Natural killer cell (primary cell): ENCODE data around the gene ANTXRL. TPM values are rescaled to one million over a fixed set of nuclear protein-coding genes. Genes with fewer than 3 reads are reported as not detected.
"Not testable (repeated sequence)": the region's sequence is repeated elsewhere in the genome, so short reads cannot be mapped to it uniquely, and the experiment has no call there.

Source experiments
- ATAC-seq, 3 donors: fragments of 150-1000 bp in 2 of 3; fragments of 200-7000 bp in 1 of 3; cut with Tn5 transposase; 1 replicate in 1 of 3; 2 replicates in 2 of 3; pipeline ENCODE4 v1.10.0; 2021; ENCODE audit warnings: mild to moderate bottlenecking in 2 of 3, moderate library complexity in 2 of 3
- DNase-seq, 2 donors: peaks; one replicate each; pipeline versions ENCODE4 v3.0.0 to v3.0.0-alpha.2; 2013 to 2021; ENCODE audit warnings: mixed read lengths in 1 of 2
- H3K27ac ChIP-seq: one replicate; pipeline ENCODE4 v1.5.1; 2013; ENCODE audit warnings: mild to moderate bottlenecking, low read length
- H3K27me3 ChIP-seq: one replicate; pipeline ENCODE4 v1.6.1; 2013; ENCODE audit warnings: low read length; ENCODE audit not compliant: control insufficient read depth, insufficient read depth
- H3K36me3 ChIP-seq: one replicate; pipeline ENCODE4 v1.6.1; 2013; ENCODE audit warnings: low read length; ENCODE audit not compliant: control insufficient read depth, insufficient read depth
- H3K4me1 ChIP-seq: one replicate; pipeline ENCODE4 v1.6.1; 2013; ENCODE audit warnings: low read length; ENCODE audit not compliant: control insufficient read depth, insufficient read depth
- H3K4me3 ChIP-seq: one replicate; pipeline ENCODE4 v1.5.1; 2013; ENCODE audit warnings: low read length
- H3K9me3 ChIP-seq: one replicate; pipeline ENCODE4 v1.6.1; 2013; ENCODE audit warnings: low read length; ENCODE audit not compliant: control insufficient read depth, insufficient read depth
- H3K27ac Mint-ChIP-seq, 2 donors: one replicate each; pipeline ENCODE4 v1.8.0; 2022; ENCODE audit warnings: mild to moderate bottlenecking in 2 of 2, mixed read lengths in 2 of 2, moderate library complexity in 1 of 2
- H3K27me3 Mint-ChIP-seq, 2 donors: one replicate each; pipeline ENCODE4 v1.8.0; 2022; ENCODE audit warnings: low read depth in 2 of 2, mixed read lengths in 2 of 2
- H3K36me3 Mint-ChIP-seq: one replicate; pipeline ENCODE4 v1.8.0; 2022; ENCODE audit warnings: mixed read lengths
- H3K4me1 Mint-ChIP-seq, 2 donors: one replicate each; pipeline ENCODE4 v1.8.0; 2022; ENCODE audit warnings: mixed read lengths in 2 of 2
- H3K4me3 Mint-ChIP-seq: one replicate; pipeline ENCODE4 v1.8.0; 2022; ENCODE audit warnings: mild to moderate bottlenecking, moderate library complexity, mixed read lengths
- H3K9me3 Mint-ChIP-seq, 2 donors: one replicate each; pipeline ENCODE4 v1.8.0; 2022; ENCODE audit warnings: mixed read lengths in 2 of 2
- WGBS: methylation state at CpG from one replicate; pipeline ENCODE4 v1.1.7; 2013; ENCODE audit warnings: missing lambda C conversion rate; ENCODE audit not compliant: insufficient coverage; 5-methylcytosine and 5-hydroxymethylcytosine counted together
- intact Hi-C: fragments of 100-400 bp; cut with micrococcal nuclease; formaldehyde crosslinking; loops from one replicate; pipeline ENCODE4 v1.14.2; 2022
- total RNA-seq, 4 donors: library from RNA; stranded (reverse); fragments of 120-200 nt in 1 of 4; gene quantifications; one replicate each; pipeline versions ENCODE4 v1.2.3 to v1.2.4, GENCODE V29; 2013 to 2022
- TF ChIP-seq, protein P1 (sequence below): fragments of 200-600 bp; IDR thresholded peaks from one replicate; pipeline ENCODE4 v1.8.0; 2022; ENCODE audit warnings: antibody characterized with exemption

The ANTXRL gene
- total RNA-seq, 3 donors from 2014 or later (not counting 1 experiment from before 2014, with no cell fraction given) = not detected

DNA sequence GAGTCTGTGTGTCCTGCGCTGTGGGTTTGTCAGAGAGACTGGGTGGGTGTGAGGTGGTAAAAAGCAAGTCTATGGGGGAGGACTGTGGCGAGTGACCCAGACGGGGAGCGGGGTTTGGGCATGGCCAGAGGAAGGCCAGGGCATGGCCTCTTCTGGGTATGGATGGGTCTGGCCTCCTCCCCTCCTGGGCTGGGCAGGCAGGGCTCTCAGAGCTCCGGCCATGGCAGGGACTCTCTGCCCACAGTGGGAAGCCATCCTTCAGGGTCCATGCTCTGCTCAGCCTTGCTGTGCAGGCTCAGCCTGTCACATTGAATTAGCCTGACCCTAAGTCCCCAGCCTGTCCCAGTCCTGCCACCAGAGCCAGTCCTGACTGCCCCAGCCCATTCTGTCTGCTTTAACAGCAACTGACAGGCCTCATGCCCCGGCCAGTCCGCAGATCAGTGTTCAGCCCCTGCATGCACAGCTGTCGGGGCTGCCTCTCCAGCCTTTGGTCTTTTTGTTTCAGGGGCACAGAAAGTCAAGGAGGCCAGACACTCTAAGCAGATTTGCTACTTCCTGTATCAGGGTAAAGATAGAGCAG, 7.9 kb downstream of the ANTXRL start:
- Histone ChIP-seq H3K27ac (no peak overlapping the region), H3K4me3 (no peak overlapping the region), H3K27me3 (no peaks in the 10 kb centered on the region), H3K9me3 (no peaks in the 10 kb centered on the region), H3K36me3 (no peaks in the 10 kb centered on the region), H3K4me1 (peaks cover 14% of the 10 kb centered on the region)
- intact Hi-C loops = no loop called here
- Mint-ChIP-seq H3K9me3 (no peaks in the 10 kb centered on the region), H3K4me1 (peaks cover 0 to 10% of the 10 kb centered on the region in 2 donors), H3K27ac (no peak overlapping the region), H3K4me3 (no peak overlapping the region), H3K36me3 (no peaks in the 10 kb centered on the region), H3K27me3 (peaks cover 14 to 16% of the 10 kb centered on the region in 2 donors)
- ATAC-seq (no peak), DNase-seq (no peak)
- WGBS = 97% methylated on average over 8 of the region's 8 CpGs
- TF ChIP-seq, protein P1, sequence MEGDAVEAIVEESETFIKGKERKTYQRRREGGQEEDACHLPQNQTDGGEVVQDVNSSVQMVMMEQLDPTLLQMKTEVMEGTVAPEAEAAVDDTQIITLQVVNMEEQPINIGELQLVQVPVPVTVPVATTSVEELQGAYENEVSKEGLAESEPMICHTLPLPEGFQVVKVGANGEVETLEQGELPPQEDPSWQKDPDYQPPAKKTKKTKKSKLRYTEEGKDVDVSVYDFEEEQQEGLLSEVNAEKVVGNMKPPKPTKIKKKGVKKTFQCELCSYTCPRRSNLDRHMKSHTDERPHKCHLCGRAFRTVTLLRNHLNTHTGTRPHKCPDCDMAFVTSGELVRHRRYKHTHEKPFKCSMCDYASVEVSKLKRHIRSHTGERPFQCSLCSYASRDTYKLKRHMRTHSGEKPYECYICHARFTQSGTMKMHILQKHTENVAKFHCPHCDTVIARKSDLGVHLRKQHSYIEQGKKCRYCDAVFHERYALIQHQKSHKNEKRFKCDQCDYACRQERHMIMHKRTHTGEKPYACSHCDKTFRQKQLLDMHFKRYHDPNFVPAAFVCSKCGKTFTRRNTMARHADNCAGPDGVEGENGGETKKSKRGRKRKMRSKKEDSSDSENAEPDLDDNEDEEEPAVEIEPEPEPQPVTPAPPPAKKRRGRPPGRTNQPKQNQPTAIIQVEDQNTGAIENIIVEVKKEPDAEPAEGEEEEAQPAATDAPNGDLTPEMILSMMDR = no peak

DNA sequence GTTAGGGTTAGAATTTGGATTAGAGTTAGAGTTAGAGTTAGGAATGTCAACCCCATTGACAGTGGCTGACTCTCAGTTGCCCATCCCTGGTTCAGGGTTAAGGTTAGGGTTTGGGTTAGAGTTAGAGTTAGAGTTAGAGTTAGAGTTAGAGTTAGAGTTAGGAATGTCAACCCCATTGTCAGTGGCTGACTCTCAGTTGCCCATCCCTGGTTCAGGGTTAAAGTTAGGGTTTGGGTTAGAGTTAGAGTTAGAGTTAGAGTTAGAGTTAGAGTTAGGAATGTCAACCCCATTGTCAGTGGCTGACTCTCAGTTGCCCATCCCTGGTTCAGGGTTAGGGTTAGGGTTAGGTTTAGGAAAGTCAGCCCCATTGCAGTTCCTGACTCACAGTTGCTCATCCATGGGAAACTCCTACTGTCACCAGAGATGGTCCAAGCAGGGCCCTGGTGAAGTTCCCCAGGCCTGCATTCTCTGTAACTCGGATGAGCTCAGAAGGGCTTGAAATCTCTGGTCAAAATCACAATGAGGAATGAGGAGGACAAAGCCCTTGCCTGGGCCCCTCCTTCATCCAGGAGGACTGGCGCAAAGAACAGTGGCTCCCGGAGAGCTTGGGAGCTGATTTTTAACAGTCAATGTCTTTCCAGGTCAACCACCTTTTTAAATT, 8.7 kb downstream of the ANTXRL start:
- H3K27me3 ChIP-seq, H3K36me3 ChIP-seq, H3K4me1 Mint-ChIP-seq, H3K27ac ChIP-seq, H3K4me3 Mint-ChIP-seq, H3K4me3 ChIP-seq, H3K36me3 Mint-ChIP-seq, ATAC-seq, intact Hi-C loops, H3K27ac Mint-ChIP-seq, H3K9me3 ChIP-seq, DNase-seq, H3K9me3 Mint-ChIP-seq: not testable (repeated sequence)
- 72% methylated on average over 3 of the region's 3 CpGs for WGBS
- peaks cover 11 to 15% of the 10 kb centered on the region in 2 donors for H3K27me3 Mint-ChIP-seq
- H3K4me1 ChIP-seq = peaks cover 20% of the 10 kb centered on the region

DNA sequence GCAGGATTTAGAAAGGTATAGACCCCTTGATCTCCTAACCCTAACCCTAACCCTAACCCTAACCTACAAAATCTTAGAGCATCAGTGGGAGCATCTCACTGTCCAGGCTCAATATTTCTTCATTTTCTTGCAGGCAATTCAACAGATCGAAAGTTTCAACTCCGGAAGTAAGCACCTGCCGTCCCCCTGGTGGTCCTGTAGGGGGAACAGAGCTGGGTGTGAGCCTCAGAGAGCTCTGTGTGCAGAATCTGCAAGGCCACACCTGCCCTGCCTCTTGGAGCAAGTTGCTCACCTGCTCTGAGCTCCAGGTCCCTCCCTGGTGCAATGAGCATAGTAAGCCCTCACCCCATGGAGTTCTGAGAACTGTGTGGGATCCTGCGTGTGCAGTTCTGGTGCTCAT, 9.3 kb downstream of the ANTXRL start:
- H3K27me3 ChIP-seq, H3K27ac Mint-ChIP-seq, H3K9me3 ChIP-seq, ATAC-seq, H3K36me3 Mint-ChIP-seq, H3K4me3 ChIP-seq, DNase-seq, H3K27ac ChIP-seq, H3K4me3 Mint-ChIP-seq, H3K36me3 ChIP-seq, intact Hi-C loops, H3K4me1 Mint-ChIP-seq, H3K9me3 Mint-ChIP-seq: not testable (repeated sequence)
- peaks cover 5 to 15% of the 10 kb centered on the region in 2 donors for H3K27me3 Mint-ChIP-seq
- WGBS = 76% methylated on average over 4 of the region's 4 CpGs
- peaks cover 20% of the 10 kb centered on the region for H3K4me1 ChIP-seq

DNA sequence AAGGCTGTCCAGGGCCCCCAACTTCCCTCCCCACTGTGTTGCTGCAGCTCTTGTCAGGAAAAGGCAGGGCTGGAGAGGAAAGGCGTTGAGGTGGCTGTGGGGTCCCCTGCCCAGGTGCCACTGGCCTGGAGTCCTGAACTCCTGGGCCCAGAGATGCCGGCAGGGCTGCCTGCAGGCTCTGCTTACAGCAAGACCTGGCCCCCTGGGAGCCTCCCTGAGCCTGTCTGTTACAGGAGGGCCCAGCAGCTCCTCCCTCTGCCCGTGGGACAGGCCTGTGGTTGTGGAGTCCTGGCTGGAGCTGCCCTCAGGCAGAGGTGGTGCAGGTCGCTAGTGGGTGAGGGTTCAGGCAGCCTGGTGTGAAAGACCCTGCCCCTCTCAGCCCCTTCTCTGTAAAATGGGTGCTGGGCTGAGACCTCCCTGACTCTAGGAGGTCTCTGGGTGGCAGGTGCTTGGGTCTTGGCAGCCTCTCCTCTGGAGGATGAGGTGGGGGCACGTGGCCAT, 9.9 kb downstream of the ANTXRL start:
- Histone ChIP-seq H3K4me1 (peaks cover 20% of the 10 kb centered on the region), H3K27ac (no peak overlapping the region), H3K27me3 (no peaks in the 10 kb centered on the region), H3K36me3 (no peaks in the 10 kb centered on the region), H3K9me3 (no peaks in the 10 kb centered on the region), H3K4me3 (no peak overlapping the region)
- TF ChIP-seq, protein P1 = no peak
- 49% methylated on average over 5 of the region's 5 CpGs for WGBS
- Mint-ChIP-seq H3K27ac (no peak overlapping the region), H3K4me1 (peaks cover 0 to 10% of the 10 kb centered on the region in 2 donors), H3K4me3 (no peak overlapping the region), H3K36me3 (no peaks in the 10 kb centered on the region), H3K27me3 (peaks cover 0 to 15% of the 10 kb centered on the region in 2 donors), H3K9me3 (no peaks in the 10 kb centered on the region)
- DNase-seq = no peak
- no peak for ATAC-seq
- intact Hi-C loops = no loop called here
